GM18951 (cell line): Measurements from ENCODE around the gene SYCE3.
A peak's percentile ranks its signal among the peaks of the same experiment; 100 is the strongest.
"Not testable (repeated sequence)": the region's sequence is repeated elsewhere in the genome, so short reads cannot be mapped to it uniquely, and the experiment has no call there.

Experiments
- POLR2A ChIP-seq: IDR thresholded peaks from 4 replicates; pipeline ENCODE4 v1.6.1; 2011; ENCODE audit warnings: mild to moderate bottlenecking; ENCODE audit not compliant: insufficient read length, insufficient read depth; ENCODE audit errors: extremely low read depth
- in situ Hi-C: fragments of 300-500 bp; cut with MboI; formaldehyde crosslinking; loops from one replicate; pipeline ENCODE4 v1.12.0; 2022; ENCODE audit warnings: low sequenced_read_pairs, mixed read lengths, inconsistent platforms; ENCODE audit not compliant: unreplicated experiment

The SYCE3 gene

GRCh38 chr22:50562523-50563412 is at the start of gene SYCE3:
TSS of gene SYCE3 (minus strand) at chr22:50562919. CDS start at chr22:50556405, 6,514 bp downstream.
- in situ Hi-C loops, result no loop called here
- peak; percentile 73 for TF ChIP-seq POLR2A

GRCh38 chr22:50612168-50612527 is 49.4 kb upstream of the SYCE3 start:
- TF ChIP-seq POLR2A, result no peak
- in situ Hi-C loops, result no loop called here

GRCh38 chr22:50611341-50612060 is 48.8 kb upstream of the SYCE3 start:
- no peak for TF ChIP-seq POLR2A
- in situ Hi-C loops, result no loop called here

- in situ Hi-C loops, result no loop called here
- no peak for TF ChIP-seq POLR2A
Measured at GRCh38 chr22:50610581-50610980, 47.9 kb upstream of the SYCE3 start.

GRCh38 chr22:50610041-50610451 is 47.3 kb upstream of the SYCE3 start:
- no peak for TF ChIP-seq POLR2A
- in situ Hi-C loops, result no loop called here

- in situ Hi-C loops, result no loop called here
- no peak for TF ChIP-seq POLR2A
Measured at GRCh38 chr22:50609599-50609998, 46.9 kb upstream of the SYCE3 start.

- TF ChIP-seq POLR2A, result no peak
- in situ Hi-C loops, result no loop called here
Measured at GRCh38 chr22:50608996-50609395, 46.3 kb upstream of the SYCE3 start.

GRCh38 chr22:50608058-50608840 is 45.5 kb upstream of the SYCE3 start:
- in situ Hi-C loops, result not testable (repeated sequence)

GRCh38 chr22:50607659-50608020 is 44.9 kb upstream of the SYCE3 start:
- in situ Hi-C loops, result no loop called here
- no peak for TF ChIP-seq POLR2A

- in situ Hi-C loops, result no loop called here
- TF ChIP-seq POLR2A, result no peak
Measured at GRCh38 chr22:50606946-50607658, 44.4 kb upstream of the SYCE3 start.

GRCh38 chr22:50606165-50606945 is 43.6 kb upstream of the SYCE3 start:
- in situ Hi-C loops, result no loop called here
- no peak for TF ChIP-seq POLR2A

GRCh38 chr22:50605613-50606074 is 42.9 kb upstream of the SYCE3 start:
- TF ChIP-seq POLR2A, result no peak
- in situ Hi-C loops, result no loop called here
